ENCODE measurements around the gene HTR2C. TPM values are rescaled to one million over a fixed set of nuclear protein-coding genes. Genes with fewer than 3 reads are reported as not detected.
"Not testable (repeated sequence)": the region's sequence is repeated elsewhere in the genome, so short reads cannot be mapped to it uniquely, and the experiment has no call there.

Gene HTR2C
- total RNA-seq, 2 donors from 2014 or later: not detected

DNA sequence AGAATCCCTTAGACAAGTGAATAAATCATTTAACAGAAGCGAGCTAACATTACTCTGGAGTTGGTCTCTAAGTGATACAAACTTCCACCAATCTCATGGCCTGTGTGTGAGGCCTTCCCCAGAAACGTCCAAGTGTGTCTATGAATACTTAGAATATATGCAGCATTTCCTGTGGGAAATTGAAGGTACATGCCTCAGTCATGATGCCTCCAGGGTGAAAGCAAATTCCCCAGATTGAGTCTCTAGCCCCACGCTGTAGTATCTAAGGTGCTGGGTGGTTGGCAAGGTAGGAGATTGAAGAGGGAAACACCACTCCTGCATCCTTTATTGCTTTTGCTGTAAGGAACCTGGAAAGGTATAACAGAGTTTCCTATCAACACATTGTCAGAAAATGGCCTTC is 319.7 kb downstream of the HTR2C start:
- H3K9me3 Mint-ChIP-seq: peaks cover 3% of the 10 kb centered on the region in 2 donors
- no peak overlapping the region for H3K27ac Mint-ChIP-seq
- ATAC-seq: no peak
- no peaks in the 10 kb centered on the region for H3K36me3 Mint-ChIP-seq
- no peak for DNase-seq (ENCODE audit: low spot score in 2 of 2)

- ATAC-seq: no peak
Measured at GRCh38 chrX:114905251-114905650, 321.4 kb downstream of the HTR2C start.

GRCh38 chrX:114906984-114907510 is 323.2 kb downstream of the HTR2C start:
- no peak overlapping the region for H3K27ac Mint-ChIP-seq
- H3K36me3 Mint-ChIP-seq: no peaks in the 10 kb centered on the region

More at GRCh38 chrX:114905251-114905650, 321.4 kb downstream of the HTR2C start:
- Mint-ChIP-seq H3K27ac (no peak overlapping the region), H3K36me3 (no peaks in the 10 kb centered on the region), H3K9me3 (peaks cover 3% of the 10 kb centered on the region in 2 donors)
- no peak for DNase-seq (ENCODE audit: low spot score in 2 of 2)

DNA sequence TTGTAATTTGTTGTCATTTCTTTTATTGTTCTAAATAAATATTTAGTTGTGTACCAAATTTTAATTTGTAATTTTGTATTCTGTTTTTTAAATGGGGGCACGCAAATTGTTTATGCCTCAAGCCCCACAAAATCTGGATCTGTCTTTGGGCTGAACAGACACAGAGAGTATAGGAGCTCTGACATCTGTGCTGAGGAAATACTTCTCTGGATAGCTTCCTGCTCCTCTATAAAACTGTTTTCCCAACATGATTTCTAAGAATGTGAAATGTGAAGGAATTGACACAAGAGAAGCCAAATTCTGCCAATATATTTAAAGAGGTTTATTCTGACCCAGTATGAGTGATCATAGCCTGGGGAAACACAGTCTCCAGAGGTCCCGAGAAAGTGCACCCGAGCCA is 340.5 kb downstream of the HTR2C start:
- no peak for ATAC-seq
- DNase-seq (ENCODE audit: low spot score in 2 of 2): no peak
- Mint-ChIP-seq H3K36me3 (no peaks in the 10 kb centered on the region), H3K27ac (no peak overlapping the region), H3K9me3 (no peaks in the 10 kb centered on the region)

More at GRCh38 chrX:114906984-114907510, 323.2 kb downstream of the HTR2C start:
- no peak for ATAC-seq
- peaks cover 3% of the 10 kb centered on the region in 2 donors for H3K9me3 Mint-ChIP-seq
- no peak for DNase-seq (ENCODE audit: low spot score in 2 of 2)

- no peak for DNase-seq (ENCODE audit: low spot score in 2 of 2)
- ATAC-seq: no peak
- Mint-ChIP-seq H3K36me3 (no peaks in the 10 kb centered on the region), H3K27ac (no peak overlapping the region), H3K9me3 (no peaks in the 10 kb centered on the region)
Measured at GRCh38 chrX:114924856-114925255, 341.0 kb downstream of the HTR2C start.

DNA sequence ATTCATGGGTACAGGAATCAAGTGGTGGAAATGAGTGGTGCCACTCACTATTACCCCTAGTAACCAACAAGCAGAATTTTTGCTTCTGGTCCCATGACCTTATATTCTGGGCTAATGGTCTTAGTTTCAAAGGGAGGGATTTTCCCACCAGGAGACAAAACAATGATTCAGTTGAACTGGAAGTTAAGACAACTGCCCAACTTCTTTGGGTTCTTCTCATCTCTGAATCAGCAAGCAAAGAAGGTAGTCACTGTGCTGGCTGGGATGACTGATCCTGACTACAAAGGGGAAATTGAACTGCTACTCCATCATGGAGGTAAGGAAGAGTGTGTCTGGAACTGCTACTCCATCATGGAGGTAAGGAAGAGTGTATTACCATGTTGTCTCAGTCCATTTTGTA is 346.3 kb downstream of the HTR2C start:
- H3K9me3 Mint-ChIP-seq: peaks cover 4 to 7% of the 10 kb centered on the region in 2 donors
- DNase-seq (ENCODE audit: low spot score in 2 of 2): no peak
- no peak overlapping the region for H3K27ac Mint-ChIP-seq
- no peaks in the 10 kb centered on the region for H3K36me3 Mint-ChIP-seq
- no peak for ATAC-seq

- Mint-ChIP-seq H3K36me3 (no peaks in the 10 kb centered on the region), H3K9me3 (peaks cover 7% of the 10 kb centered on the region in 2 donors), H3K27ac (no peak overlapping the region)
- no peak for DNase-seq (ENCODE audit: low spot score in 2 of 2)
- ATAC-seq: no peak
Measured at GRCh38 chrX:114932550-114932949, 348.7 kb downstream of the HTR2C start.

DNA sequence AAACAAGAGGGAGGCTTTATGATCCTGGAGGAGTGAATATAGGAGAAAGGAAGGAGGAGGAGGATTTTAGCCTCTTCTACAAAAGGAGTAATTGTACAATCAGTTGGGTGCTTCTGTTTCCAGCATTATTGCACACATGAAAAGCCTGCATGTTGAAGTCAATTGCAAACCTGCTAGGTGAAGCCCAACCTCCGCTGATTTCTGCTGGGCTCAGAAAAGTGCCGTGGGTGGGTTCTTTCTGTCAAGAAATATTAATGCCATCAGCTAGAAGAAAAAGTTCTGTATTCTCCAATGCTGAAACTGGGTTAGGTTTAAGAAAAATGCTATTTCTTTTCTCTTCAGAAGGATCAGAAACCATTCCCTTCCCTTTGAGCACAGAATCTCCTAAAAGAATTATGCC is 349.4 kb downstream of the HTR2C start:
- not testable (repeated sequence) for H3K36me3 Mint-ChIP-seq; H3K27ac Mint-ChIP-seq; H3K9me3 Mint-ChIP-seq; DNase-seq (ENCODE audit: low spot score in 2 of 2); ATAC-seq

- not testable (repeated sequence) for H3K36me3 Mint-ChIP-seq; ATAC-seq; H3K27ac Mint-ChIP-seq; DNase-seq (ENCODE audit: low spot score in 2 of 2)
- peaks cover 11% of the 10 kb centered on the region in 2 donors for H3K9me3 Mint-ChIP-seq
Measured at GRCh38 chrX:114937090-114937489, 353.2 kb downstream of the HTR2C start.

- H3K27ac Mint-ChIP-seq: no peak overlapping the region
- no peak for ATAC-seq
Measured at GRCh38 chrX:114952696-114953095, 368.8 kb downstream of the HTR2C start.

More at GRCh38 chrX:114952696-114953095, 368.8 kb downstream of the HTR2C start:
- no peak for DNase-seq (ENCODE audit: low spot score in 2 of 2)
- Mint-ChIP-seq H3K36me3 (no peaks in the 10 kb centered on the region), H3K9me3 (peaks cover 4 to 8% of the 10 kb centered on the region in 2 donors)

Data from activated naive CD4-positive, alpha-beta T cell treated with anti-CD3 and anti-CD28 coated beads, Interleukin-2, amount 50 U/mL, for 72 hours (primary cell).